IMR-90 (cell line): ENCODE results near the gene CHAC1. TPM values are rescaled to one million over a fixed set of nuclear protein-coding genes. Genes with fewer than 3 reads are reported as not detected.

ENCODE experiments used
- ATAC-seq: fragments of 200-7000 bp; cut with Tn5 transposase; 2 replicates; pipeline ENCODE4 v1.9.1; 2020; ENCODE audit warnings: low read depth, mild to moderate bottlenecking, moderate library complexity
- BruUV-seq: library from RNA; stranded (reverse); fragments of 400-500 nt; replicated peaks from 2 replicates; lab custom pipeline; 2021; lab: Mats Ljungman, UMichigan
- CTCF ChIA-PET: fragments of 300-600 bp; formaldehyde crosslinking; extraction: SDS; loops from one replicate; lab custom pipeline; 2021; ENCODE audit warnings: antibody characterized with exemption; lab: Yijun Ruan, JAX
- POLR2A ChIA-PET: fragments of 300-600 bp; sonication (Branson Sonifier 250); formaldehyde crosslinking; loops from one replicate; lab custom pipeline; 2022; ENCODE audit warnings: antibody characterized with exemption; ENCODE audit not compliant: unreplicated experiment; lab: Charles Lee
- DNase-seq: peaks from one replicate; pipeline ENCODE4 v3.0.0; 2013
- H2AFZ ChIP-seq: replicated peaks from 2 replicates; pipeline ENCODE3; 2013; ENCODE audit warnings: low read length, mild to moderate bottlenecking; ENCODE audit not compliant: poor library complexity
- H2AK5ac ChIP-seq: 2 replicates; pipeline ENCODE4 v1.6.1; 2013; ENCODE audit warnings: low read depth, low read length, inconsistent platforms
- H2AK9ac ChIP-seq: replicated peaks from 2 replicates; pipeline ENCODE3; 2013; ENCODE audit warnings: mild to moderate bottlenecking, low read depth, low read length, moderate library complexity; ENCODE audit not compliant: poor library complexity
- H2BK120ac ChIP-seq: 2 replicates; pipeline ENCODE4 v1.6.1; 2013; ENCODE audit warnings: low read depth, low read length, inconsistent platforms
- H2BK15ac ChIP-seq: 3 replicates; pipeline ENCODE4 v1.6.1; 2013; ENCODE audit warnings: low read depth, low read length, inconsistent platforms
- H2BK20ac ChIP-seq: 2 replicates; pipeline ENCODE4 v1.6.1; 2013; ENCODE audit warnings: low read depth, mild to moderate bottlenecking, inconsistent platforms, low read length, moderate library complexity
- H2BK5ac ChIP-seq: 2 replicates; pipeline ENCODE4 v1.6.1; 2013; ENCODE audit warnings: mild to moderate bottlenecking, low read depth, low read length, inconsistent platforms; ENCODE audit not compliant: poor library complexity, severe bottlenecking
- H3K14ac ChIP-seq: replicated peaks from 2 replicates; pipeline ENCODE4 v1.6.1; 2013; ENCODE audit warnings: low read depth, low read length, inconsistent platforms
- H3K18ac ChIP-seq: 2 replicates; pipeline ENCODE4 v1.6.1; 2013; ENCODE audit warnings: low read depth, low read length, control low read depth
- H3K23ac ChIP-seq: 2 replicates; pipeline ENCODE4 v1.6.1; 2013; ENCODE audit warnings: low read depth, low read length, inconsistent platforms
- H3K27ac ChIP-seq: 2 replicates; pipeline ENCODE4 v1.5.1; 2013; ENCODE audit warnings: mild to moderate bottlenecking, control low read depth, low read length; ENCODE audit not compliant: insufficient read depth
- H3K27me3 ChIP-seq: 2 replicates; pipeline ENCODE4 v1.6.1; 2013; ENCODE audit warnings: low read length; ENCODE audit not compliant: control insufficient read depth, insufficient read depth
- H3K36me3 ChIP-seq: 2 replicates; pipeline ENCODE4 v1.6.1; 2013; ENCODE audit warnings: low read length, mixed read lengths; ENCODE audit not compliant: control insufficient read depth, insufficient read depth
- H3K4ac ChIP-seq: 2 replicates; pipeline ENCODE4 v1.6.1; 2013; ENCODE audit warnings: low read depth, low read length, inconsistent platforms
- H3K4me1 ChIP-seq: 2 replicates; pipeline ENCODE4 v1.6.1; 2013; ENCODE audit warnings: low read length, mixed read lengths; ENCODE audit not compliant: control insufficient read depth, insufficient read depth
- H3K4me2 ChIP-seq: 2 replicates; pipeline ENCODE4 v1.6.1; 2013; ENCODE audit warnings: low read depth, mild to moderate bottlenecking, control low read depth, low read length, moderate library complexity
- H3K4me3 ChIP-seq: 2 replicates; pipeline ENCODE4 v1.5.1; 2013; ENCODE audit warnings: low read depth, mild to moderate bottlenecking, control low read depth, low read length, moderate library complexity; ENCODE audit not compliant: insufficient read depth
- H3K56ac ChIP-seq: 2 replicates; pipeline ENCODE4 v1.6.1; 2013; ENCODE audit warnings: low read length, inconsistent platforms; ENCODE audit not compliant: insufficient read depth; ENCODE audit errors: extremely low read depth
- H3K79me1 ChIP-seq, 2 experiments: 2 replicates each; pipeline ENCODE4 v1.6.1; 2013; ENCODE audit warnings: low read length in 2 of 2, inconsistent platforms in 1 of 2, low read depth in 1 of 2
- H3K9ac ChIP-seq: 2 replicates; pipeline ENCODE4 v1.6.1; 2013; ENCODE audit warnings: low read depth, low read length, control low read depth
- H3K9me1 ChIP-seq: 2 replicates; pipeline ENCODE4 v1.6.1; 2013; ENCODE audit warnings: low read length, inconsistent platforms; ENCODE audit not compliant: insufficient read depth
- H3K9me3 ChIP-seq: 2 replicates; pipeline ENCODE4 v1.6.1; 2013; ENCODE audit warnings: low read length; ENCODE audit not compliant: control insufficient read depth, insufficient read depth
- H4K20me1 ChIP-seq: 2 replicates; pipeline ENCODE4 v1.6.1; 2013; ENCODE audit warnings: low read length, inconsistent platforms; ENCODE audit not compliant: insufficient read depth
- H4K5ac ChIP-seq: 2 replicates; pipeline ENCODE4 v1.6.1; 2013; ENCODE audit warnings: mild to moderate bottlenecking, low read depth, low read length, control low read depth
- H4K8ac ChIP-seq, 2 experiments: 2 replicates each; pipeline ENCODE4 v1.6.1; 2013; ENCODE audit warnings: low read depth in 2 of 2, low read length in 2 of 2, control low read depth in 1 of 2, inconsistent platforms in 1 of 2
- H4K91ac ChIP-seq: 2 replicates; pipeline ENCODE4 v1.6.1; 2013; ENCODE audit warnings: low read depth, low read length, inconsistent platforms; ENCODE audit not compliant: insufficient read depth
- BHLHE40 ChIP-seq: fragments of 150-350 bp; IDR thresholded peaks from 2 replicates; pipeline ENCODE4 v1.6.1; 2016; ENCODE audit warnings: mild to moderate bottlenecking, low read depth, low read length
- CEBPB ChIP-seq: IDR thresholded peaks from 2 replicates; pipeline ENCODE4 v1.6.1; 2012; ENCODE audit warnings: low read depth, low read length, improper control_type of control experiment
- ELK1 ChIP-seq: fragments of 150-350 bp; IDR thresholded peaks from 2 replicates; pipeline ENCODE4 v1.6.1; 2016; ENCODE audit warnings: low read depth, mild to moderate bottlenecking, low read length, moderate library complexity, borderline replicate concordance
- FOS ChIP-seq: fragments of 150-350 bp; IDR thresholded peaks from 2 replicates; pipeline ENCODE4 v1.6.1; 2016; ENCODE audit warnings: low read depth, low read length
- MAFK ChIP-seq: IDR thresholded peaks from 2 replicates; pipeline ENCODE4 v1.6.1; 2012; ENCODE audit warnings: low read depth, low read length, improper control_type of control experiment
- POLR2A ChIP-seq: IDR thresholded peaks from 2 replicates; pipeline ENCODE4 v1.6.1; 2012; ENCODE audit warnings: mild to moderate bottlenecking, low read depth, low read length
- RAD21 ChIP-seq: IDR thresholded peaks from 2 replicates; pipeline ENCODE4 v1.6.1; 2012; ENCODE audit warnings: low read length, improper control_type of control experiment
- RCOR1 ChIP-seq: IDR thresholded peaks from 2 replicates; pipeline ENCODE4 v1.6.1; 2012; ENCODE audit warnings: mild to moderate bottlenecking, low read length, improper control_type of control experiment; ENCODE audit not compliant: insufficient replicate concordance
- WGBS, 2 experiments: methylation state at CpG; one replicate each; pipeline versions ENCODE4 v1.1.5 to v1.1.7; 2013; ENCODE audit warnings: missing lambda C conversion rate in 2 of 2; ENCODE audit not compliant: insufficient read length in 1 of 2; ENCODE audit errors: extremely low coverage in 2 of 2; 5-methylcytosine and 5-hydroxymethylcytosine counted together
- dilution Hi-C: fragments of 300-500 bp; cut with HindIII; formaldehyde crosslinking; loops from one replicate; pipeline ENCODE4 v1.14.3; 2018; ENCODE audit warnings: low sequenced_read_pairs; ENCODE audit not compliant: unreplicated experiment
- in situ Hi-C: fragments of 300-500 bp; cut with MboI; formaldehyde crosslinking; loops from 3 replicates; pipeline ENCODE4 v1.14.3; 2019; ENCODE audit warnings: low sequenced_read_pairs, inconsistent platforms, mixed read lengths
- intact Hi-C: fragments of 100-400 bp; cut with micrococcal nuclease; formaldehyde crosslinking; loops from 2 replicates; pipeline ENCODE4 v1.10.0; 2022
- polyA plus RNA-seq, 3 experiments: library from polyadenylated mRNA; depleted of rRNA; stranded (reverse); fragments of >200 nt; gene quantifications; 2 replicates each; pipeline ENCODE4 v1.2.3, GENCODE V29; 2012; ENCODE audit warnings: low replicate concordance in 1 of 3
- total RNA-seq: library from RNA; depleted of rRNA; stranded (reverse); fragments of >200 nt; gene quantifications from 2 replicates; pipeline ENCODE4 v1.2.3, GENCODE V29; 2012

CHAC1 gene
- total and polyA plus RNA-seq, 2 of the 4 experiments (the other 2 are of a cell fraction): 51.3 to 77.8 TPM

DNA sequence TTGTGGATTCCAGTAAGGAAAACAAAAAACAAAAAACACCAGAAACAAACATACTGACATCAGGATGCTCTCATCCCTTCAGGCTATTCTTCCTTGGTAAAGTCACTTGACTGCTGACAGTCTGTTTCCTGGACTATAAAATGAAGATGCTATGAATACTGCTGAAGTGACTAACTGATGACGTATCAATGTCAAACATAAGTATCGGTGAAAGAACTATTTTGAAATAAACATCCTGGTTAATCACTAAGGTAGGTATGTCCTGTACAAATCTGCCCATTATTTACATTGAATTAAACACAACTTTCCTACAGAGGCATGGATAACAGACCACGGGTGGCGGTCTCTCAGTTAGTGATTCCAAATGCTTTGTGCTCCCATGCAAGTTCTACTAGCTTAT is 45.9 kb downstream of the CHAC1 start:
- Histone ChIP-seq H3K9me1 (peaks cover 24% of the 10 kb centered on the region; the same call in 1 of the 2 replicates), H3K56ac (no peak overlapping the region; the same call in 1 of the 2 replicates), H3K14ac (no peak overlapping the region), H4K8ac (peak overlapping the region in 1 of 2 experiments; percentile 98; a peak in 2 of 4 replicates), H2AK9ac (no peak overlapping the region), H2AK5ac (no peak overlapping the region), H2BK5ac (peak overlapping the region; percentile 99), H3K27me3 (no peaks in the 10 kb centered on the region), H3K4me3 (no peak overlapping the region), H3K23ac (no peak overlapping the region), H3K36me3 (peaks cover 21% of the 10 kb centered on the region), H3K4me1 (peaks cover 19% of the 10 kb centered on the region), H3K18ac (no peak overlapping the region), H2BK20ac (peak overlapping the region; percentile 98; the same call in 1 of the 2 replicates), H3K27ac (no peak overlapping the region), H3K9ac (no peak overlapping the region), H4K20me1 (no peaks in the 10 kb centered on the region), H3K9me3 (no peaks in the 10 kb centered on the region), H2BK15ac (no peak overlapping the region), H3K4ac (no peak overlapping the region), H2BK120ac (peak overlapping the region; percentile 97; the same call in 1 of the 2 replicates), H2AFZ (no peak overlapping the region), H3K79me1 (peaks cover 12 to 54% of the 10 kb centered on the region in 2 experiments), H3K4me2 (no peak overlapping the region), H4K91ac (no peak overlapping the region; the same call in 1 of the 2 replicates), H4K5ac (no peak overlapping the region)
- dilution Hi-C loops (no loop called here), in situ Hi-C loops (no loop called here), intact Hi-C loops (no loop called here)
- CTCF ChIA-PET: interaction anchor here (1.0 kb wide), 1 partner anchor 15 kb away, joined by 3 read pairs; no protein-coding TSS in a partner anchor
- POLR2A ChIA-PET: no interaction called here
- TF ChIP-seq POLR2A: 0 out of 2 replicates have a peak, but pooled peaks have one; percentile 27
- TF ChIP-seq ELK1: no peak
- TF ChIP-seq CEBPB: peak; percentile 24; the same call in 1 of the 2 replicates
- 0 out of 2 replicates have a peak, but pooled peaks have one; percentile 17 for TF ChIP-seq BHLHE40
- TF ChIP-seq RCOR1: no peak
- peak; percentile 60; the same call in 1 of the 2 replicates for TF ChIP-seq MAFK
- peak; percentile 64 for TF ChIP-seq FOS
- no peak for TF ChIP-seq RAD21
- no TSS peak for BruUV-seq
- ATAC-seq (peak; percentile 87), DNase-seq (peak; percentile 98)
- no CpG with 5 or more reads among the region's 4 CpGs for WGBS, 2 experiments
